A673 (cell line): ENCODE measurements around the gene MCM7.

ENCODE experiments used
- CTCF ChIP-seq: fragments of 300-800, 200-600 bp; sonication (generic); conservative IDR thresholded peaks from 2 replicates; pipeline ENCODE4 v1.5.1; 2017; ENCODE audit warnings: low read depth, mild to moderate bottlenecking, antibody characterized with exemption, low read length, moderate library complexity, mixed read lengths
- EZH2 ChIP-seq: fragments of 200-600 bp; sonication (generic); IDR thresholded peaks from 2 replicates; pipeline ENCODE4 v1.6.1; 2017; ENCODE audit warnings: borderline replicate concordance, low read depth, mild to moderate bottlenecking, mixed read lengths, antibody characterized with exemption, low read length; ENCODE audit not compliant: poor library complexity, severe bottlenecking

GRCh38 chr7:100109521-100110163, 8.4 kb upstream of the MCM7 start:
- 0 out of 2 replicates have a peak, but pooled peaks have one; percentile 19 for TF ChIP-seq CTCF
- TF ChIP-seq EZH2 = no peak
